GM23338 (cell line): Measurements from ENCODE around the gene SNAPC3. TPM values are rescaled to one million over a fixed set of nuclear protein-coding genes. Genes with fewer than 3 reads are reported as not detected.

Source experiments
- ATAC-seq: fragments of 200-7000 bp; cut with Tn5 transposase; 3 replicates; pipeline ENCODE4 v1.9.1; 2020
- DNase-seq: peaks from one replicate; pipeline ENCODE4 v3.0.0-alpha.2; 2015; ENCODE audit warnings: low spot score
- H2AFZ ChIP-seq: fragments of 200-600 bp; sonication (generic); 2 replicates; pipeline ENCODE4 v1.8.0; 2016; ENCODE audit warnings: antibody characterized with exemption, mild to moderate bottlenecking, moderate library complexity
- H3F3A ChIP-seq: fragments of 200-600 bp; sonication (generic); replicated peaks from 2 replicates; pipeline ENCODE4 v1.8.0; 2017; ENCODE audit warnings: antibody characterized with exemption, mixed run types, low read depth
- H3K27ac ChIP-seq: fragments of 200-600 bp; sonication (generic); 2 replicates; pipeline ENCODE4 v1.6.1; 2016; ENCODE audit warnings: low read depth
- H3K27me3 ChIP-seq: fragments of 200-600 bp; sonication (generic); 2 replicates; pipeline ENCODE4 v1.8.0; 2016; ENCODE audit warnings: mild to moderate bottlenecking, mixed run types, moderate library complexity; ENCODE audit not compliant: insufficient read depth
- H3K36me3 ChIP-seq: fragments of 200-600 bp; sonication (generic); 2 replicates; pipeline ENCODE4 v1.8.0; 2016; ENCODE audit warnings: mild to moderate bottlenecking; ENCODE audit not compliant: insufficient read depth
- H3K4me1 ChIP-seq: fragments of 200-600 bp; sonication (generic); 2 replicates; pipeline ENCODE4 v1.8.0; 2016; ENCODE audit warnings: mild to moderate bottlenecking, moderate library complexity; ENCODE audit not compliant: insufficient read depth
- H3K4me2 ChIP-seq: fragments of 200-600 bp; sonication (generic); 2 replicates; pipeline ENCODE4 v1.7.1; 2017; ENCODE audit warnings: mixed run types
- H3K4me3 ChIP-seq: fragments of 200-600 bp; sonication (generic); 2 replicates; pipeline ENCODE4 v1.6.1; 2016; ENCODE audit warnings: mixed run types
- H3K79me2 ChIP-seq: fragments of 200-600 bp; sonication (generic); replicated peaks from 2 replicates; pipeline ENCODE4 v1.8.0; 2017; ENCODE audit warnings: mild to moderate bottlenecking; ENCODE audit not compliant: insufficient read depth
- H3K9me2 ChIP-seq: fragments of 200-600 bp; sonication (generic); 2 replicates; pipeline ENCODE4 v1.8.0; 2017; ENCODE audit not compliant: insufficient read depth
- H4K20me1 ChIP-seq: fragments of 200-600 bp; sonication (generic); replicated peaks from 2 replicates; pipeline ENCODE4 v1.8.0; 2017; ENCODE audit warnings: mild to moderate bottlenecking; ENCODE audit not compliant: insufficient read depth
- H3K27ac Mint-ChIP-seq: 2 replicates; pipeline ENCODE4 v1.8.0; 2020; ENCODE audit warnings: inconsistent platforms, mild to moderate bottlenecking, moderate library complexity, mixed read lengths
- H3K27me3 Mint-ChIP-seq: 3 replicates; pipeline ENCODE4 v1.8.0; 2022; ENCODE audit warnings: low read depth, mild to moderate bottlenecking, moderate library complexity, mixed read lengths, inconsistent platforms; ENCODE audit not compliant: insufficient read depth, poor library complexity
- H3K36me3 Mint-ChIP-seq: 3 replicates; pipeline ENCODE4 v1.8.0; 2021; ENCODE audit warnings: low read depth, mild to moderate bottlenecking, inconsistent platforms, moderate library complexity, mixed read lengths
- H3K4me1 Mint-ChIP-seq: 3 replicates; pipeline ENCODE4 v1.8.0; 2020; ENCODE audit warnings: mild to moderate bottlenecking, inconsistent platforms, mixed read lengths
- H3K4me3 Mint-ChIP-seq: 3 replicates; pipeline ENCODE4 v1.8.0; 2021; ENCODE audit warnings: moderate library complexity, mild to moderate bottlenecking, inconsistent platforms, mixed read lengths
- H3K9me3 Mint-ChIP-seq: 3 replicates; pipeline ENCODE4 v1.8.0; 2020; ENCODE audit warnings: moderate library complexity, mild to moderate bottlenecking, inconsistent platforms, mixed read lengths
- CREB1 ChIP-seq: fragments of 250-450 bp; sonication (Bioruptor Pico); IDR thresholded peaks from 2 replicates; pipeline ENCODE4 v1.5.0; 2020; ENCODE audit warnings: low read depth, mild to moderate bottlenecking, moderate library complexity
- EZH2 ChIP-seq: fragments of 200-600 bp; sonication (generic); IDR thresholded peaks from one replicate; pipeline ENCODE4 v1.8.0; 2017; ENCODE audit warnings: antibody characterized with exemption, mild to moderate bottlenecking, low read depth; ENCODE audit not compliant: unreplicated experiment
- EZH2phosphoT487 ChIP-seq: fragments of 200-600 bp; sonication (generic); IDR thresholded peaks from one replicate; pipeline ENCODE4 v1.8.1; 2018; ENCODE audit warnings: antibody characterized with exemption; ENCODE audit not compliant: unreplicated experiment
- JUNB ChIP-seq: IDR thresholded peaks from one replicate; pipeline ENCODE4 v1.6.1; 2016; ENCODE audit warnings: antibody characterized with exemption; ENCODE audit not compliant: unreplicated experiment
- NANOG ChIP-seq: IDR thresholded peaks from 2 replicates; pipeline ENCODE4 v1.6.1; 2016; ENCODE audit warnings: antibody characterized with exemption, borderline replicate concordance
- POLR2AphosphoS5 ChIP-seq: IDR thresholded peaks from 2 replicates; pipeline ENCODE4 v1.6.1; 2016; ENCODE audit warnings: antibody characterized with exemption, low read depth
- STAT1 ChIP-seq: IDR thresholded peaks from one replicate; pipeline ENCODE4 v1.6.1; 2016; ENCODE audit warnings: antibody characterized with exemption; ENCODE audit not compliant: unreplicated experiment
- ZNF114 ChIP-seq: fragments of 250-450 bp; sonication (Bioruptor Pico); IDR thresholded peaks from 2 replicates; pipeline ENCODE4 v1.5.0; 2020; ENCODE audit warnings: mild to moderate bottlenecking, moderate library complexity
- ZNF331 ChIP-seq: fragments of 250-450 bp; sonication (Bioruptor Pico); IDR thresholded peaks from 2 replicates; pipeline ENCODE4 v1.5.0; 2020; ENCODE audit warnings: low read depth, mild to moderate bottlenecking, moderate library complexity
- polyA plus RNA-seq: library from polyadenylated mRNA; unstranded; fragments of >200 nt; fragmentation: Nextera tagmentation; extraction: Ambion mirVana; gene quantifications from 2 replicates; pipeline ENCODE4 v1.2.1, GENCODE V29; 2016
- total RNA-seq: library from RNA; depleted of rRNA; stranded (reverse); fragments of >200 nt; shearing (Covaris generic); gene quantifications from 2 replicates; pipeline ENCODE4 v1.2.3, GENCODE V29; 2014
- TF ChIP-seq, protein P1 (sequence below), 2 experiments: fragments of 200-600 bp in 1 of 2; sonication (generic) in 1 of 2; conservative IDR thresholded peaks; 2 replicates each; pipeline versions ENCODE4 v1.5.1 to v1.6.1; 2016 to 2017; ENCODE audit warnings: antibody characterized with exemption in 2 of 2, low read depth in 2 of 2, mild to moderate bottlenecking in 2 of 2, moderate library complexity in 1 of 2
- TF ChIP-seq, protein P2 (sequence below): IDR thresholded peaks from one replicate; pipeline ENCODE4 v1.6.1; 2018; ENCODE audit warnings: antibody characterized with exemption; ENCODE audit not compliant: unreplicated experiment
- TF ChIP-seq, protein P3 (sequence below): IDR thresholded peaks from 2 replicates; pipeline ENCODE4 v1.6.1; 2016; ENCODE audit warnings: antibody characterized with exemption

Gene SNAPC3
- total and polyA plus RNA-seq, 2 experiments from 2014 or later: 20.9 to 35.2 TPM

DNA sequence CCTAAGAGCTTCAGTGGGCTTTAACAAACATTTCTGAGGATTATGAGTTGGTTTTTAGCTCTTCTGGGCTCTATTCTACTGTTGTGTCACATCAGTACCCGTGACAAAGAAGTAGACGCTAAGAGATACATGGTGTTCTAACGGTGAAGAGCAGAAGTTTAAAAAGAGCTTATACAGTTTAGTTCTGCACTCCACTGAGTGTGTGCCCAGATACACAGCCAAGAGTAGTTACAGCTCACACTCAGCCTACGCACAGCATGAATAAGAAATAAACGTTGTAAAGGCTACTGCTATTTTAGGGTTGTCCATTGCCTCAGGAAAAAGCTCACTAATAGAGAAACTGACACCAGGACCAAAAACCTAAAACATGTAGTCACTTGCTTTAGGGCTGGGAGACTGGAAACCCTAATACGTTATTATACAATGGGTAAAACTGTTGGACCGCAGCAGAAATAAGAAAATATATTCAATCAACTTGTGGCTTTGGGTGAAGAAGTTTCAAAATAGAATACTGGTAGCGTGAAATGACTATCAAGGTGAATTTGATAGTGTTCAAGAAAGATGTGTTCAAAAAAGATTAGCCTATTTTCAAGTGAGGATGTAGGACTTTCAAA, 53.4 kb downstream of the SNAPC3 start:
- TF ChIP-seq CREB1 (CRISPR knock-in tag) (no peak), ZNF114 (CRISPR knock-in tag) (no peak), EZH2phosphoT487 (no peak), POLR2AphosphoS5 (no peak), ZNF331 (CRISPR knock-in tag) (no peak), EZH2 (no peak), NANOG (no peak)
- TF ChIP-seq, protein P1, sequence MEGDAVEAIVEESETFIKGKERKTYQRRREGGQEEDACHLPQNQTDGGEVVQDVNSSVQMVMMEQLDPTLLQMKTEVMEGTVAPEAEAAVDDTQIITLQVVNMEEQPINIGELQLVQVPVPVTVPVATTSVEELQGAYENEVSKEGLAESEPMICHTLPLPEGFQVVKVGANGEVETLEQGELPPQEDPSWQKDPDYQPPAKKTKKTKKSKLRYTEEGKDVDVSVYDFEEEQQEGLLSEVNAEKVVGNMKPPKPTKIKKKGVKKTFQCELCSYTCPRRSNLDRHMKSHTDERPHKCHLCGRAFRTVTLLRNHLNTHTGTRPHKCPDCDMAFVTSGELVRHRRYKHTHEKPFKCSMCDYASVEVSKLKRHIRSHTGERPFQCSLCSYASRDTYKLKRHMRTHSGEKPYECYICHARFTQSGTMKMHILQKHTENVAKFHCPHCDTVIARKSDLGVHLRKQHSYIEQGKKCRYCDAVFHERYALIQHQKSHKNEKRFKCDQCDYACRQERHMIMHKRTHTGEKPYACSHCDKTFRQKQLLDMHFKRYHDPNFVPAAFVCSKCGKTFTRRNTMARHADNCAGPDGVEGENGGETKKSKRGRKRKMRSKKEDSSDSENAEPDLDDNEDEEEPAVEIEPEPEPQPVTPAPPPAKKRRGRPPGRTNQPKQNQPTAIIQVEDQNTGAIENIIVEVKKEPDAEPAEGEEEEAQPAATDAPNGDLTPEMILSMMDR (conservative IDR thresholded peaks at IDR 0.05; ENCODE audit: low read depth in 2 of 2): no peak
- TF ChIP-seq, protein P2, sequence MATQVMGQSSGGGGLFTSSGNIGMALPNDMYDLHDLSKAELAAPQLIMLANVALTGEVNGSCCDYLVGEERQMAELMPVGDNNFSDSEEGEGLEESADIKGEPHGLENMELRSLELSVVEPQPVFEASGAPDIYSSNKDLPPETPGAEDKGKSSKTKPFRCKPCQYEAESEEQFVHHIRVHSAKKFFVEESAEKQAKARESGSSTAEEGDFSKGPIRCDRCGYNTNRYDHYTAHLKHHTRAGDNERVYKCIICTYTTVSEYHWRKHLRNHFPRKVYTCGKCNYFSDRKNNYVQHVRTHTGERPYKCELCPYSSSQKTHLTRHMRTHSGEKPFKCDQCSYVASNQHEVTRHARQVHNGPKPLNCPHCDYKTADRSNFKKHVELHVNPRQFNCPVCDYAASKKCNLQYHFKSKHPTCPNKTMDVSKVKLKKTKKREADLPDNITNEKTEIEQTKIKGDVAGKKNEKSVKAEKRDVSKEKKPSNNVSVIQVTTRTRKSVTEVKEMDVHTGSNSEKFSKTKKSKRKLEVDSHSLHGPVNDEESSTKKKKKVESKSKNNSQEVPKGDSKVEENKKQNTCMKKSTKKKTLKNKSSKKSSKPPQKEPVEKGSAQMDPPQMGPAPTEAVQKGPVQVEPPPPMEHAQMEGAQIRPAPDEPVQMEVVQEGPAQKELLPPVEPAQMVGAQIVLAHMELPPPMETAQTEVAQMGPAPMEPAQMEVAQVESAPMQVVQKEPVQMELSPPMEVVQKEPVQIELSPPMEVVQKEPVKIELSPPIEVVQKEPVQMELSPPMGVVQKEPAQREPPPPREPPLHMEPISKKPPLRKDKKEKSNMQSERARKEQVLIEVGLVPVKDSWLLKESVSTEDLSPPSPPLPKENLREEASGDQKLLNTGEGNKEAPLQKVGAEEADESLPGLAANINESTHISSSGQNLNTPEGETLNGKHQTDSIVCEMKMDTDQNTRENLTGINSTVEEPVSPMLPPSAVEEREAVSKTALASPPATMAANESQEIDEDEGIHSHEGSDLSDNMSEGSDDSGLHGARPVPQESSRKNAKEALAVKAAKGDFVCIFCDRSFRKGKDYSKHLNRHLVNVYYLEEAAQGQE: no peak
- peaks cover 77% of the 10 kb centered on the region for H3K36me3 ChIP-seq
- no peak overlapping the region for H2AFZ ChIP-seq
- peaks cover 79% of the 10 kb centered on the region for H3K36me3 Mint-ChIP-seq
- H3K27ac Mint-ChIP-seq: no peak overlapping the region
- no peaks in the 10 kb centered on the region for H3K4me1 ChIP-seq
- no peak overlapping the region for H3K4me3 Mint-ChIP-seq
- H3K27ac ChIP-seq: 0 out of 2 replicates have a peak overlapping the region, but pooled peaks have one; percentile 9
- H3K27me3 Mint-ChIP-seq: peaks cover 2% of the 10 kb centered on the region
- H3K79me2 ChIP-seq: peaks cover 54% of the 10 kb centered on the region
- H3K9me2 ChIP-seq: no peaks in the 10 kb centered on the region
- H3K9me3 Mint-ChIP-seq: no peaks in the 10 kb centered on the region; the same call in 2 of the 3 replicates
- no peak overlapping the region for H3K4me2 ChIP-seq
- ATAC-seq (no peak), DNase-seq (no peak)
- H3K27me3 ChIP-seq: no peaks in the 10 kb centered on the region
- peaks cover 30% of the 10 kb centered on the region for H4K20me1 ChIP-seq
- no peak overlapping the region for H3K4me3 ChIP-seq
- H3K4me1 Mint-ChIP-seq: no peaks in the 10 kb centered on the region
- peaks cover 22% of the 10 kb centered on the region; the same call in 1 of the 2 replicates for H3F3A ChIP-seq

DNA sequence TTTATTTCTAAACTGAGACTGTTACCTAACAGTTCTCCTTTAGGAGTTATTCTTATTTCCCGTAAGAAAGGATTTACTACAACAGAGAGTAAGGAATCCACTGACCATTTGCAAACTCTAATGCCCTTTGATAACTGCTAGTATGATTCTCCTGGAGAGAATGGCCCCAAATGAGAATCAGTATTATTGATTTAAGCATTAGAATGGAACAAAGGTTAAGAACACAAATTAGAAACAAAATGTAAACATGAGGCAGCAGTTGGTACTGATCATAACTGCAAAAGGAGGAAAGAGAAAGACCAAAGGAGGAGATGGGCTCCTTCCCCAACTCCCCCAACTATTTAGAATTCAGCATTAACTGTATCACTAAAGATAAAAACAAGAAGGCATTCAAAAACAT, 57.4 kb downstream of the SNAPC3 start:
- Histone ChIP-seq H3K4me3 (no peak overlapping the region), H3K27ac (peak overlapping the region; percentile 33; the same call in 1 of the 2 replicates), H3K36me3 (peaks cover 57% of the 10 kb centered on the region), H3K79me2 (peaks cover 92% of the 10 kb centered on the region), H4K20me1 (peaks cover 47% of the 10 kb centered on the region), H3K4me2 (no peak overlapping the region), H3F3A (peaks cover 22% of the 10 kb centered on the region; the same call in 1 of the 2 replicates), H2AFZ (no peak overlapping the region), H3K27me3 (no peaks in the 10 kb centered on the region), H3K9me2 (no peaks in the 10 kb centered on the region), H3K4me1 (0 out of 2 replicates have a peak, but pooled peaks cover 8% of the 10 kb centered on the region)
- Mint-ChIP-seq H3K4me1 (peaks cover 8% of the 10 kb centered on the region; the same call in 2 of the 3 replicates), H3K27ac (no peak overlapping the region), H3K27me3 (no peaks in the 10 kb centered on the region), H3K36me3 (peaks cover 79% of the 10 kb centered on the region), H3K9me3 (no peaks in the 10 kb centered on the region; the same call in 2 of the 3 replicates), H3K4me3 (no peak overlapping the region)
- DNase-seq: no peak
- no peak for ATAC-seq
- TF ChIP-seq STAT1: no peak
- TF ChIP-seq JUNB: no peak
- no peak for TF ChIP-seq POLR2AphosphoS5
- no peak for TF ChIP-seq EZH2
- TF ChIP-seq EZH2phosphoT487: no peak
- TF ChIP-seq, protein P3, sequence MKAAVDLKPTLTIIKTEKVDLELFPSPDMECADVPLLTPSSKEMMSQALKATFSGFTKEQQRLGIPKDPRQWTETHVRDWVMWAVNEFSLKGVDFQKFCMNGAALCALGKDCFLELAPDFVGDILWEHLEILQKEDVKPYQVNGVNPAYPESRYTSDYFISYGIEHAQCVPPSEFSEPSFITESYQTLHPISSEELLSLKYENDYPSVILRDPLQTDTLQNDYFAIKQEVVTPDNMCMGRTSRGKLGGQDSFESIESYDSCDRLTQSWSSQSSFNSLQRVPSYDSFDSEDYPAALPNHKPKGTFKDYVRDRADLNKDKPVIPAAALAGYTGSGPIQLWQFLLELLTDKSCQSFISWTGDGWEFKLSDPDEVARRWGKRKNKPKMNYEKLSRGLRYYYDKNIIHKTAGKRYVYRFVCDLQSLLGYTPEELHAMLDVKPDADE: no peak
- TF ChIP-seq ZNF331 (CRISPR knock-in tag): no peak
- TF ChIP-seq, protein P1 (conservative IDR thresholded peaks at IDR 0.05; ENCODE audit: low read depth in 2 of 2): no peak
- no peak for TF ChIP-seq CREB1 (CRISPR knock-in tag)
